Measurements from ENCODE around the gene TRABD2B.

Gene TRABD2B

GRCh38 chr1:47914952-47915676, 82.1 kb downstream of the TRABD2B start:
- no peak for FAIRE-seq
- no peak for DNase-seq (ENCODE audit: insufficient read length, low spot score)

GRCh38 chr1:47914218-47914938, 82.8 kb downstream of the TRABD2B start:
- DNase-seq (ENCODE audit: insufficient read length, low spot score) (no peak), FAIRE-seq (no peak)

- no peak for FAIRE-seq
- no peak for DNase-seq (ENCODE audit: insufficient read length, low spot score)
These were observed 83.9 kb downstream of the TRABD2B start for GRCh38 chr1:47913225-47913823.

GRCh38 chr1:47912756-47913155, 84.4 kb downstream of the TRABD2B start:
- no peak for DNase-seq (ENCODE audit: insufficient read length, low spot score)
- no peak for FAIRE-seq

- FAIRE-seq (no peak), DNase-seq (ENCODE audit: insufficient read length, low spot score) (no peak)
These were observed 85.3 kb downstream of the TRABD2B start for GRCh38 chr1:47911892-47912291.

- FAIRE-seq (no peak), DNase-seq (ENCODE audit: insufficient read length, low spot score) (no peak)
These were observed 85.8 kb downstream of the TRABD2B start for GRCh38 chr1:47911424-47911823.

GRCh38 chr1:47908258-47908657, 88.9 kb downstream of the TRABD2B start:
- DNase-seq (ENCODE audit: insufficient read length, low spot score), result no peak
- FAIRE-seq, result no peak

- DNase-seq (ENCODE audit: insufficient read length, low spot score), result no peak
- FAIRE-seq, result no peak
These were observed 90.0 kb downstream of the TRABD2B start for GRCh38 chr1:47907177-47907528.

GRCh38 chr1:47906527-47907176, 90.5 kb downstream of the TRABD2B start:
- no peak for DNase-seq (ENCODE audit: insufficient read length, low spot score)

GRCh38 chr1:47906009-47906432, 91.2 kb downstream of the TRABD2B start:
- FAIRE-seq, result no peak
- DNase-seq (ENCODE audit: insufficient read length, low spot score), result no peak

More at GRCh38 chr1:47906527-47907176, 90.5 kb downstream of the TRABD2B start:
- FAIRE-seq, result no peak

GRCh38 chr1:47903723-47904122, 93.5 kb downstream of the TRABD2B start:
- DNase-seq (ENCODE audit: insufficient read length, low spot score) (no peak), FAIRE-seq (no peak)

GRCh38 chr1:47901001-47901575, 96.1 kb downstream of the TRABD2B start:
- no peak for DNase-seq (ENCODE audit: insufficient read length, low spot score)
- FAIRE-seq, result no peak

- FAIRE-seq, result no peak
- DNase-seq (ENCODE audit: insufficient read length, low spot score), result no peak
These were observed 98.9 kb downstream of the TRABD2B start for GRCh38 chr1:47898133-47898845.

GRCh38 chr1:47895279-47896125, 101.7 kb downstream of the TRABD2B start:
- no peak for DNase-seq (ENCODE audit: insufficient read length, low spot score)
- no peak for FAIRE-seq

- FAIRE-seq, result no peak
These were observed 102.5 kb downstream of the TRABD2B start for GRCh38 chr1:47894410-47895278.

GRCh38 chr1:47893412-47893811, 103.8 kb downstream of the TRABD2B start:
- FAIRE-seq (no peak), DNase-seq (ENCODE audit: insufficient read length, low spot score) (no peak)

More at GRCh38 chr1:47894410-47895278, 102.5 kb downstream of the TRABD2B start:
- no peak for DNase-seq (ENCODE audit: insufficient read length, low spot score)

GRCh38 chr1:47890779-47891178, 106.4 kb downstream of the TRABD2B start:
- no peak for DNase-seq (ENCODE audit: insufficient read length, low spot score)
- FAIRE-seq, result no peak

GRCh38 chr1:47888294-47888629, 108.9 kb downstream of the TRABD2B start:
- DNase-seq (ENCODE audit: insufficient read length, low spot score), result no peak
- no peak for FAIRE-seq
